IPS-20b (cell line): Measurements from ENCODE around the gene SCAF1.

Source experiments
- H3K27ac ChIP-seq: one replicate; pipeline ENCODE4 v1.5.1; 2013; ENCODE audit warnings: low read length
- H3K27me3 ChIP-seq: 2 replicates; pipeline ENCODE4 v1.6.1; 2013; ENCODE audit warnings: mild to moderate bottlenecking, low read length, inconsistent platforms; ENCODE audit not compliant: insufficient read depth
- H3K36me3 ChIP-seq: 2 replicates; pipeline ENCODE4 v1.6.1; 2013; ENCODE audit warnings: low read depth, mild to moderate bottlenecking, inconsistent platforms, low read length, moderate library complexity; ENCODE audit not compliant: insufficient read depth
- H3K4me1 ChIP-seq: 2 replicates; pipeline ENCODE4 v1.6.1; 2013; ENCODE audit warnings: mild to moderate bottlenecking, control low read depth, inconsistent platforms, low read length, moderate library complexity; ENCODE audit not compliant: insufficient read depth
- H3K4me3 ChIP-seq: 2 replicates; pipeline ENCODE4 v1.5.1; 2013; ENCODE audit warnings: mild to moderate bottlenecking, low read length, inconsistent platforms
- H3K9ac ChIP-seq: 2 replicates; pipeline ENCODE4 v1.6.1; 2013; ENCODE audit warnings: low read depth, mild to moderate bottlenecking, inconsistent platforms, low read length, moderate library complexity
- H3K9me3 ChIP-seq: 2 replicates; pipeline ENCODE4 v1.6.1; 2013; ENCODE audit warnings: mild to moderate bottlenecking, low read depth, low read length, inconsistent platforms; ENCODE audit not compliant: insufficient read depth

Gene SCAF1

GRCh38 chr19:49677231-49677900 is 35.4 kb downstream of the SCAF1 start, which contains the start of gene PRMT1:
Gene PRMT1 (plus strand): TSS chr19:49677271. CDS start chr19:49677281, 10 bp downstream.
- H3K27me3 ChIP-seq: no peaks in the 10 kb centered on the region
- no peaks in the 10 kb centered on the region for H3K9me3 ChIP-seq
- H3K9ac ChIP-seq: peak within 1 kb of the TSS; percentile 100
- peaks cover 9% of the 10 kb centered on the region; the same call in 1 of the 2 replicates for H3K4me1 ChIP-seq
- H3K27ac ChIP-seq: peak within 1 kb of the TSS; percentile 97
- H3K36me3 ChIP-seq: peaks cover 33% of the 10 kb centered on the region
- peak within 1 kb of the TSS; percentile 99 for H3K4me3 ChIP-seq

DNA sequence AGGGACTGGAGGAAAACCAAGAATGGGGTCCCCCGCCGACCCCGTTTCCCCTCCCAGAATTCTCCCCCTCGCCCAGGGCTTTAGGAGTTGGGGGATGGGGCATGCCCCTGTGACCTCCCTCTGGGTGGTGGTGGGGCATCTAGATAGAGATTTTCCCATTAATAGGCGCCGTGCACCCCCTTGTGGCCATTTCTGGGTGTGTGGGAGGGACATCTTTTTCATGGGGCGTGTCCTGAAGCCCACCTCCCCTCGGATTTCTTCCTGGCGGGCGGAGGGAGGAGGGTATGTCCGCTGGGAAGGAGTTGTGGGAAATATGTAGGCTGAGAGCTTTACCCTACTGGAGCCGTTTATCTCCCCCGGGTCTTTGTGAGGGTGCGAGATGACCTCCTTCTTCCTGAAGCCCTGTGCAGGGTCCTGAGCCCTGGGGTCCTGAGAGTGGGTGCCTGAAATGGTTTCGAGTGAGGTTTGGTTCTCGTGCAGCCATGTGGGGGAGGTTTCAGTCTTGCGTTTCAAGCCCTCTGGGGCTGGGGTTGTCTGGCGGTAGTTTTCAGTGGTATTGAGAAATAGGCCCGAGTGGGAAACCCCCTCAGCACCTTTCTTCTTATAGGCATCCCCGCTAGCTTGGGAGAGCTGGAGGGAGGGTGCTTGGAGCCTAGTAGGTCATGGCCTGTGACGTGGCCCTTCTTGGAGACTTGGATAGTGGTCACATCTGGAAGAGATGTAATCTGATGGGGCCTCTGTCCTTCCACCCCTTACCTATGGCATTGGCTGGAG is 36.1 kb downstream of the SCAF1 start:
- H3K4me1 ChIP-seq: peaks cover 9% of the 10 kb centered on the region; the same call in 1 of the 2 replicates
- peaks cover 38% of the 10 kb centered on the region for H3K36me3 ChIP-seq
- H3K9me3 ChIP-seq: no peaks in the 10 kb centered on the region
- peak overlapping the region; percentile 94 for H3K27ac ChIP-seq
- peak overlapping the region; percentile 99 for H3K4me3 ChIP-seq
- no peaks in the 10 kb centered on the region for H3K27me3 ChIP-seq
- peak overlapping the region; percentile 100 for H3K9ac ChIP-seq

GRCh38 chr19:49678985-49679770 is 37.2 kb downstream of the SCAF1 start:
- Histone ChIP-seq H3K9me3 (no peaks in the 10 kb centered on the region), H3K4me3 (peak overlapping the region; percentile 49; the same call in 1 of the 2 replicates), H3K27ac (peak overlapping the region; percentile 59), H3K27me3 (no peaks in the 10 kb centered on the region), H3K9ac (no peak overlapping the region), H3K36me3 (peaks cover 38% of the 10 kb centered on the region), H3K4me1 (peaks cover 9% of the 10 kb centered on the region; the same call in 1 of the 2 replicates)

DNA sequence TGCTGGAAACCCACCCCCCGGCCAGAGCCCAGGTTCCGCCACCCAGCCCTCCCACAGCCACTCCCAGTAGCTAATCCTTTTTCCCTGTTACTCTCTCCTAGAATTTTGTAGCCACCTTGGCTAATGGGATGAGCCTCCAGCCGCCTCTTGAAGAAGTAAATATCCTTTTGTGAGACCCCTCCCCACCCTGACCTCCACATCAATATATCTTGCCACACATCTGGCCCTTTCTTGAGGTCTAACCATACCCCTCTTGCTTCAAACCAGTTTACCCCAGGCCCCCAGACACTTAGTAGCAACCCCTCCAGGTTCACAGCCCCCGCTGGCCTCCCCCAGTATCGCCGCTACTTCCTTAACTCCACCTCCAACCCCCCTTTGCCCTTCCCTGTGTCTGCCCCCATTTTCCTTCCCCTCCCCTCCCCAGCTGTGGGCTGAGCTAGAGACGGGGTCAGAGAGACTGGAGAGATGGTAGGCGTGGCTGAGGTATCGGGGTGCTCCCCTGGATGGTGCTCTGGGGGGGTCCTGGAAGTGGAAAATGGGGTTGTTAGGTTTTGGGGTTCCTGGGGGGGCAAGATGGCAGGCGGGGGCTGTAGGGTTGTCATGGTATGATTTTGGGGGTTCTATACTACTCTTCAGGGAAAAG is 37.9 kb downstream of the SCAF1 start:
- Histone ChIP-seq H3K27ac (peak overlapping the region; percentile 59), H3K4me3 (peak overlapping the region; percentile 49), H3K9me3 (no peaks in the 10 kb centered on the region), H3K27me3 (no peaks in the 10 kb centered on the region), H3K9ac (peak overlapping the region; percentile 41; the same call in 1 of the 2 replicates), H3K36me3 (peaks cover 45% of the 10 kb centered on the region), H3K4me1 (peaks cover 9% of the 10 kb centered on the region; the same call in 1 of the 2 replicates)

- H3K9ac ChIP-seq: peak overlapping the region; percentile 41; the same call in 1 of the 2 replicates
Measured at GRCh38 chr19:49680421-49681351, 38.7 kb downstream of the SCAF1 start.

DNA sequence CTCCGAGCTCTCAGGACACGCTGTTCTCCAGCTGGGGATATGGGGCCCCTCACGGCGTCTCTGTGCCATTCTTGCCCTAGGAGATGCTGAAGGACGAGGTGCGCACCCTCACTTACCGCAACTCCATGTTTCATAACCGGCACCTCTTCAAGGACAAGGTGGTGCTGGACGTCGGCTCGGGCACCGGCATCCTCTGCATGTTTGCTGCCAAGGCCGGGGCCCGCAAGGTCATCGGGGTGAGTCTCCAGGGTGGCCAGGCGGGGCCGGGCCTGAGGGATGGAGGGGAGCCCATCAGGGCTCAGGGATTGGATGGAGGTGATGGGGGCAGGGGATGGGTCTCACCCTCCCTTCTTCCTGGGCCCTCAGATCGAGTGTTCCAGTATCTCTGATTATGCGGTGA is 39.8 kb downstream of the SCAF1 start:
- Histone ChIP-seq H3K27me3 (no peaks in the 10 kb centered on the region), H3K27ac (no peak overlapping the region), H3K4me3 (no peak overlapping the region), H3K9ac (no peak overlapping the region), H3K36me3 (peaks cover 62% of the 10 kb centered on the region), H3K9me3 (no peaks in the 10 kb centered on the region), H3K4me1 (peaks cover 9% of the 10 kb centered on the region; the same call in 1 of the 2 replicates)

More at GRCh38 chr19:49680421-49681351, 38.7 kb downstream of the SCAF1 start:
- Histone ChIP-seq H3K27ac (peak overlapping the region; percentile 59), H3K27me3 (no peaks in the 10 kb centered on the region), H3K9me3 (no peaks in the 10 kb centered on the region), H3K36me3 (peaks cover 52% of the 10 kb centered on the region), H3K4me3 (peak overlapping the region; percentile 49; the same call in 1 of the 2 replicates), H3K4me1 (peaks cover 9% of the 10 kb centered on the region; the same call in 1 of the 2 replicates)

DNA sequence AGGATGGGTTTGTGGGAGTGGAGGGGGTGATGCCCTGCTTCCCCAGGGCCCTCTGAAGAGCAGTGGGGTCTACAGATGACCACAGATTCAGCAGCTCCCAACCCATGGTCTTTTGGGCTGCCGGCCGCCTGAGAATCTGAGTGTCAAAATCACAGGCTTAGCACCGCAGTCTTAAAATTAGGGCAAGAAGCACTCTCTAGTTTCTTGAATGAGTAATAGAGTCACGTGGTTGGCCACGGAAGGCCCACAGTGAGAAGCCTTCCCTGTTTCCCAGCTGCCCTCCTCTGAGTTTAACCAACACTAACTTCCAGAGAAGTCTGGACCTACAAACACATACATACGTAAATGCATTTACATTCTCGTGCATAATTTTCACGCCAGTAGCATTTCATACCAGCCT is 40.3 kb downstream of the SCAF1 start:
- H3K9ac ChIP-seq: no peak overlapping the region
- H3K27me3 ChIP-seq: no peaks in the 10 kb centered on the region
- no peaks in the 10 kb centered on the region for H3K9me3 ChIP-seq
- no peak overlapping the region for H3K27ac ChIP-seq
- no peak overlapping the region for H3K4me3 ChIP-seq
- peaks cover 9% of the 10 kb centered on the region; the same call in 1 of the 2 replicates for H3K4me1 ChIP-seq
- H3K36me3 ChIP-seq: peaks cover 67% of the 10 kb centered on the region

DNA sequence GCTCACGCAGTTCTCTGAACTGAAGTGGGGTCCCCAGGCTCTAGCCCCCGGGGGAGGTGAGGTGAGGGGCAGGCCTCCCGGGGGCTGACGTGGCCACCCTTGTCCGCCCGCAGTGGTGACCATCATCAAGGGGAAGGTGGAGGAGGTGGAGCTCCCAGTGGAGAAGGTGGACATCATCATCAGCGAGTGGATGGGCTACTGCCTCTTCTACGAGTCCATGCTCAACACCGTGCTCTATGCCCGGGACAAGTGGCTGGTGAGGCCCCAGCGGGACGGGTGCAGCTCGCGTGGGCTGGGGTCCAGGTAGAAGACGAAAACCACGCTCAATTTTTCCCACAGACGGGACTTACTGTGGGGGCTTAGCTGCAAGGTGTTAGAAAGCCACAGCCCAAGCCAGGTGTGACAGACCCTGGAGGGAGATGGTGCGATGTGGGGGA is 41.8 kb downstream of the SCAF1 start:
- no peaks in the 10 kb centered on the region for H3K9me3 ChIP-seq
- peaks cover 9% of the 10 kb centered on the region; the same call in 1 of the 2 replicates for H3K4me1 ChIP-seq
- H3K27ac ChIP-seq: no peak overlapping the region
- H3K4me3 ChIP-seq: no peak overlapping the region
- no peaks in the 10 kb centered on the region for H3K27me3 ChIP-seq
- H3K36me3 ChIP-seq: peaks cover 77% of the 10 kb centered on the region
- no peak overlapping the region for H3K9ac ChIP-seq

DNA sequence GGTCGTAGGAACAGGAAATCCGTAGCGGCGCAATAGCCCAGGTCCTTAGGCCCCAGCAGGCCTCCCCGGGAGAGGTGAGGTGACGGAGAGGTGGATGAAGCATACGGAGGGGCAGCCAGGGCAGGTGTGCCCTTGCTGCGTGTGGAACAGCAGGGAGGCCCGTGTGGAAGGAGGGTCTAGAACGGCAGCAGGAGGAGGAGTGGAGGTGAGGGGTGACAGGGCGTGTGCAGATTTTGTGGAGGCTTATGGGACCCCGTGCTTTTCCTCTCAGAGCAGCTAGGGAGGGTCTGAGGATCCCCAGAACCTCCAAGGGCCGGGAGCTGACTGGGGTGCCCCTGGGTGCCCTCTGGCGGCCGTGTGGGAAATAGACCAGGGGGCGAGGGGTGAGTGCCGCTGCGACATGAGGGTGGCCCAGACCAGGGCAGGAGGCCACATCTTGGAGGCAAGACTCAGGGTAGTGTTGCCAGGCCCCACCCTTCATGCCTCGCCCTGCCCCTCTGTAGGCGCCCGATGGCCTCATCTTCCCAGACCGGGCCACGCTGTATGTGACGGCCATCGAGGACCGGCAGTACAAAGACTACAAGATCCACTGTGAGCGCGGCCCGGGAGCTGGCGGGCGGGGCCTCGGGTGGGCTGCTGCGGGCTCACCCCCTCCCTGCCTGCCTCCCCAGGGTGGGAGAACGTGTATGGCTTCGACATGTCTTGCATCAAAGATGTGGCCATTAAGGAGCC is 42.4 kb downstream of the SCAF1 start:
- Histone ChIP-seq H3K9me3 (no peaks in the 10 kb centered on the region), H3K27me3 (no peaks in the 10 kb centered on the region), H3K9ac (no peak overlapping the region), H3K4me3 (no peak overlapping the region), H3K36me3 (peaks cover 77% of the 10 kb centered on the region), H3K4me1 (peaks cover 5% of the 10 kb centered on the region; the same call in 1 of the 2 replicates), H3K27ac (no peak overlapping the region)
